ENCODE data around the gene CYP39A1. TPM values are rescaled to one million over a fixed set of nuclear protein-coding genes. Genes with fewer than 3 reads are reported as not detected.

Gene CYP39A1
- total RNA-seq, 1 donor from 2014 or later = 6.3 TPM

- H3K4me3 ChIP-seq (ENCODE audit: low read length in 3 of 3) = no peak overlapping the region
- H3K27me3 ChIP-seq (ENCODE audit: control insufficient read depth in 3 of 3, insufficient read depth in 3 of 3, low read length in 3 of 3) = no peaks in the 10 kb centered on the region
- H3K9ac ChIP-seq (ENCODE audit: low read depth in 1 of 3, low read length in 3 of 3) = no peak overlapping the region
- H3K27ac ChIP-seq (ENCODE audit: low read depth, low read length) = peak overlapping the region; percentile 63
- peaks cover 43 to 66% (median 45%) of the 10 kb centered on the region in 3 donors for H3K4me1 ChIP-seq (ENCODE audit: control insufficient read depth in 3 of 3, insufficient read depth in 3 of 3, low read length in 3 of 3)
- H3K36me3 ChIP-seq (ENCODE audit: control insufficient read depth in 3 of 3, insufficient read depth in 3 of 3, low read length in 3 of 3) = no peaks in the 10 kb centered on the region
- no peaks in the 10 kb centered on the region for H3K9me3 ChIP-seq (ENCODE audit: control insufficient read depth in 3 of 3, low read length in 3 of 3)
Measured at GRCh38 chr6:46509063-46509462, 143.6 kb downstream of the CYP39A1 start.

DNA sequence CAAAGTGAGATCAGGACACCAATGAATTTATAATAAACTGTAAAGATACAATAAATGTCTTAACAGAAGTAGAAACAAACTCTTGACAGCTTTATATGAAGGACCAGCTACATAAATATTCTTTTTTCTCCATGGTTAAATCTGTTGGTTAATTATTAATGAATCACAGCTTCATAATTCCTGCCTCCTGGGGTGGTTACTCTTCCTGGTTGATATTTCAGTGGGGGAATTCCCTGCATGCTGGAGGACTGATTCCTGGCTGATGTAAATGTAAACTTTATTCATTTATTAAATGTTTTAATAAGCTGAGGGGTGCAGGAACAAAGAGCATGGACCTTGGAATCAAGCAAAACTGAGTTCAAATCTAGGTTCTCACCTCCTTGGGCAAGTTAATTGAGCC, 145.2 kb downstream of the CYP39A1 start:
- no peak overlapping the region for H3K9ac ChIP-seq (ENCODE audit: low read depth in 1 of 3, low read length in 3 of 3)
- H3K36me3 ChIP-seq (ENCODE audit: control insufficient read depth in 3 of 3, insufficient read depth in 3 of 3, low read length in 3 of 3) = no peaks in the 10 kb centered on the region
- H3K9me3 ChIP-seq (ENCODE audit: control insufficient read depth in 3 of 3, low read length in 3 of 3) = no peaks in the 10 kb centered on the region
- H3K27ac ChIP-seq (ENCODE audit: low read depth, low read length) = no peak overlapping the region
- peaks cover 45 to 65% (median 48%) of the 10 kb centered on the region in 3 donors for H3K4me1 ChIP-seq (ENCODE audit: control insufficient read depth in 3 of 3, insufficient read depth in 3 of 3, low read length in 3 of 3)
- no peaks in the 10 kb centered on the region for H3K27me3 ChIP-seq (ENCODE audit: control insufficient read depth in 3 of 3, insufficient read depth in 3 of 3, low read length in 3 of 3)
- no peak overlapping the region for H3K4me3 ChIP-seq (ENCODE audit: low read length in 3 of 3)

- Histone ChIP-seq H3K36me3 (ENCODE audit: control insufficient read depth in 3 of 3, insufficient read depth in 3 of 3, low read length in 3 of 3) (no peaks in the 10 kb centered on the region), H3K4me1 (ENCODE audit: control insufficient read depth in 3 of 3, insufficient read depth in 3 of 3, low read length in 3 of 3) (peaks cover 39 to 56% (median 40%) of the 10 kb centered on the region in 3 donors), H3K27me3 (ENCODE audit: control insufficient read depth in 3 of 3, insufficient read depth in 3 of 3, low read length in 3 of 3) (no peaks in the 10 kb centered on the region), H3K27ac (ENCODE audit: low read depth, low read length) (peak overlapping the region; percentile 13), H3K9me3 (ENCODE audit: control insufficient read depth in 3 of 3, low read length in 3 of 3) (no peaks in the 10 kb centered on the region), H3K9ac (ENCODE audit: low read depth in 1 of 3, low read length in 3 of 3) (no peak overlapping the region), H3K4me3 (ENCODE audit: low read length in 3 of 3) (no peak overlapping the region)
Measured at GRCh38 chr6:46505693-46506512, 146.7 kb downstream of the CYP39A1 start.

DNA sequence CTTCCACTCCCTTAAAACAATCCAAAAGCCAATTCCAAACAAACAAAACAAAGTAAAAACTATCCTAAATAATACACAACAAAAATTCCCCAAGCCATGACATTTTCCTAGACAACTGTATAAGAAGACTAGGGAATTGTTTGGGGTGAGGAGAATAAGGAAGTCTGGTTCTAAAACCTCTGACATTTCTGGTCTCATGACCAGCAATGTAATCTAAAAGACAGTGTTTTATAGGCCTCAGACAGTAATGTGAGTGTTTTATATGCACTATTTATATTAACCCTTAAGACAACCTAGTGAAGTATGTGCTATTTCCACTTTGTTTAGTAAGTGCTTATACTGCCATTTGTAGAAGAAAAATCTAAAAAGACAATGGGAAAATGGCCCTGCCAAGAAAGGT, 148.4 kb downstream of the CYP39A1 start:
- no peak overlapping the region for H3K27ac ChIP-seq (ENCODE audit: low read depth, low read length)
- no peaks in the 10 kb centered on the region for H3K9me3 ChIP-seq (ENCODE audit: control insufficient read depth in 3 of 3, low read length in 3 of 3)
- H3K27me3 ChIP-seq (ENCODE audit: control insufficient read depth in 3 of 3, insufficient read depth in 3 of 3, low read length in 3 of 3) = no peaks in the 10 kb centered on the region
- peaks cover 23 to 43% (median 26%) of the 10 kb centered on the region in 3 donors for H3K4me1 ChIP-seq (ENCODE audit: control insufficient read depth in 3 of 3, insufficient read depth in 3 of 3, low read length in 3 of 3)
- no peak overlapping the region for H3K4me3 ChIP-seq (ENCODE audit: low read length in 3 of 3)
- no peak overlapping the region for H3K9ac ChIP-seq (ENCODE audit: low read depth in 1 of 3, low read length in 3 of 3)
- no peaks in the 10 kb centered on the region for H3K36me3 ChIP-seq (ENCODE audit: control insufficient read depth in 3 of 3, insufficient read depth in 3 of 3, low read length in 3 of 3)

DNA sequence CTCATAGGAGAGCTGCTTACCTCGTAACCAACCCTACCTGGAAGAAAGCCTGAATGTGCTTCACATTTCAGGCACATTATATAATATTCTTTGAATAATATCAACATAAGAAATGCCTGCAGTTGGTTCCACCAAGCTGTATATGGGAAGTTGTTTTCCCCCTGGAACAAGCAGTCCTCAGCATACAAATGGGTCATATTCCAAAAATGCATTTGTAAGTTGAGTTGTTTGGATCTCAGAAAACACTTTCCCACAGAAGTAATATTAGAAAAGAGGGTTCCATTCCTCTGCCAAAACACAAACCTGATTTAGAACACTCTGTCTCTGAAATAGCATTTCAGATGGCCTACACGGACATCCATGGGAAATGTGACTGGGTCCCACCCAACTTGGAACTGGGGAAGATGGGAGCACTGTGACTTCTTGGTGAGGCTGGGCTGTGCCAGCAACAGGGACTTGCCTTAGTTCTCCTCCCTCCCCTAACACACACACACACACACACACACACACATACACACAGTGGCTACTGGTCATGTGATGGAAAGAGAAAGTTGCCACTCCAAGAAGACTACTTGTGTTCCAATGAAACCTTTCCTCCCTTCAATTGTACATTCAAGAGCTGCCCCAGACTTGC, 150.0 kb downstream of the CYP39A1 start:
- Histone ChIP-seq H3K27ac (ENCODE audit: low read depth, low read length) (peak overlapping the region; percentile 21), H3K9ac (ENCODE audit: low read depth in 1 of 3, low read length in 3 of 3) (no peak overlapping the region), H3K36me3 (ENCODE audit: control insufficient read depth in 3 of 3, insufficient read depth in 3 of 3, low read length in 3 of 3) (no peaks in the 10 kb centered on the region), H3K27me3 (ENCODE audit: control insufficient read depth in 3 of 3, insufficient read depth in 3 of 3, low read length in 3 of 3) (no peaks in the 10 kb centered on the region), H3K9me3 (ENCODE audit: control insufficient read depth in 3 of 3, low read length in 3 of 3) (no peaks in the 10 kb centered on the region), H3K4me3 (ENCODE audit: low read length in 3 of 3) (no peak overlapping the region), H3K4me1 (ENCODE audit: control insufficient read depth in 3 of 3, insufficient read depth in 3 of 3, low read length in 3 of 3) (peaks cover 12 to 26% (median 13%) of the 10 kb centered on the region in 3 donors)

- no peak overlapping the region for H3K9ac ChIP-seq (ENCODE audit: low read depth in 1 of 3, low read length in 3 of 3)
- H3K4me3 ChIP-seq (ENCODE audit: low read length in 3 of 3) = no peak overlapping the region
- peaks cover 9 to 23% (median 11%) of the 10 kb centered on the region in 3 donors for H3K4me1 ChIP-seq (ENCODE audit: control insufficient read depth in 3 of 3, insufficient read depth in 3 of 3, low read length in 3 of 3)
- no peak overlapping the region for H3K27ac ChIP-seq (ENCODE audit: low read depth, low read length)
- H3K9me3 ChIP-seq (ENCODE audit: control insufficient read depth in 3 of 3, low read length in 3 of 3) = no peaks in the 10 kb centered on the region
- H3K27me3 ChIP-seq (ENCODE audit: control insufficient read depth in 3 of 3, insufficient read depth in 3 of 3, low read length in 3 of 3) = no peaks in the 10 kb centered on the region
- H3K36me3 ChIP-seq (ENCODE audit: control insufficient read depth in 3 of 3, insufficient read depth in 3 of 3, low read length in 3 of 3) = no peaks in the 10 kb centered on the region
Measured at GRCh38 chr6:46501136-46502089, 151.2 kb downstream of the CYP39A1 start.

GRCh38 chr6:46500382-46500781, 152.2 kb downstream of the CYP39A1 start:
- Histone ChIP-seq H3K27me3 (ENCODE audit: control insufficient read depth in 3 of 3, insufficient read depth in 3 of 3, low read length in 3 of 3) (no peaks in the 10 kb centered on the region), H3K4me3 (ENCODE audit: low read length in 3 of 3) (no peak overlapping the region), H3K4me1 (ENCODE audit: control insufficient read depth in 3 of 3, insufficient read depth in 3 of 3, low read length in 3 of 3) (peaks cover 6 to 17% (median 6%) of the 10 kb centered on the region in 3 donors), H3K36me3 (ENCODE audit: control insufficient read depth in 3 of 3, insufficient read depth in 3 of 3, low read length in 3 of 3) (no peaks in the 10 kb centered on the region), H3K27ac (ENCODE audit: low read depth, low read length) (no peak overlapping the region), H3K9ac (ENCODE audit: low read depth in 1 of 3, low read length in 3 of 3) (no peak overlapping the region), H3K9me3 (ENCODE audit: control insufficient read depth in 3 of 3, low read length in 3 of 3) (no peaks in the 10 kb centered on the region)

Other genes with a start within 250 kb of the CYP39A1 start
- gene RCAN2, start 161.4 kb downstream of the CYP39A1 start, total RNA-seq = 1.6 TPM
- gene SLC25A27, start 157 bp upstream of the CYP39A1 start, total RNA-seq = 8.9 TPM
- 0.52 TPM for gene TDRD6, start 35.1 kb upstream of the CYP39A1 start, total RNA-seq
- gene PLA2G7, start 82.6 kb upstream of the CYP39A1 start, total RNA-seq = 1.6 TPM
- not detected for gene ANKRD66, start 94.1 kb upstream of the CYP39A1 start, total RNA-seq
- gene MEP1A, start 140.6 kb upstream of the CYP39A1 start, total RNA-seq = not detected

Data from skeletal muscle tissue (tissue), 4 donors.